ENCODE results near the gene NPIPA5.
A peak's percentile ranks its signal among the peaks of the same experiment; 100 is the strongest.
"Not testable (repeated sequence)": the region's sequence is repeated elsewhere in the genome, so short reads cannot be mapped to it uniquely, and the experiment has no call there.

Gene NPIPA5

DNA sequence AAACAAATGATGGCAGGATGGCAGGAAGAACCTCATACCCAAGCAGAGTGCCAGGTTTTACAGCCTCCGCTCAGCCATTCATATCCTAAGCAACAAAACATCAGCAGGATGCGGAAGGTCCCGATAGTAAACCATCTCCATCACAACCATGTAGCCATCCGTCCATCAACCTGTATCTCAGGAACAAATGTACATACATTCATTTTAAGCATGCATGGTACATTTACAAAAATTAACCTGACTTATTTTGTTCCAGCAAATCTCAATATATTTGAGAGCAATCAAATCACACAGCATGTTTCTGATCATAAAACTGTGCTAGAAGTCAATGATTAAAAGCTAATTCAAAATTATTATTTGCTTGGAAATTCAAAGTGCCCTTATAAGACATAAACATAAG is at the start of gene NPIPA5:
TSS of gene NPIPA5 (minus strand) at position 101 of the 400 bp plus-strand sequence. CDS start at position 101, 0 bp downstream.
- DNase-seq (ENCODE audit: low spot score); POLR2A ChIA-PET (ENCODE audit: low non-redundant PET); H3K27ac ChIP-seq; CTCF ChIA-PET: not testable (repeated sequence)

DNA sequence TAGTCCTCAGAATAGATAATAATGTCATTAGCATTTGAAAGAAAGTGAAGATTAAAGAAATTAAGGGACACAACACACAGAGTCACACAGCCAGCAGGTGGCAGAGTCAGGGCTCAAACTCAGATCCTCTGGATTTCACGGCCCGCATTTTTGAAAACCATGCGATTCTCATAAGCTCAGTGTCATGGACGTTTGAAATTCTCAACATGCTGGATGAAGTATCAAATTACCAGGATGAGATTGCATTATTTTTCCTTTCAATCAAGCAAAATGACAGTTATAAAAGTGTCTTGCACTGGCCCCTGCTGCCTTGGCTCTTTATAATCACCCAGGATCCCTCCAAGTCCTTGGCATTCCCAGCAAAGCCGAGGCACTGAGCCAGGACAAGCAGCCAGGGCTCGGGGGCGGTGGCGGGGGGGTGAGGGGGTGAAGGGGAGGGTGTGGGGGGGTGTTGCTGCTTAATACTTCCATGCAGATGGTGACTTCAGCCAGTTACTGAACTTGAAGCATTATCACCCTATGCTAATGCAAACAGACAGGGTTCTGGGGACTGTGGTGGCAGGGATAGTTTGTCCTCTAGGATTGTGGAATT is 49.6 kb upstream of the NPIPA5 start:
- CTCF ChIA-PET, result interaction anchor here (0.6 kb wide), 1 partner anchor 120 kb away, joined by 5 read pairs; no protein-coding TSS in a partner anchor
- TF ChIP-seq, protein P1, sequence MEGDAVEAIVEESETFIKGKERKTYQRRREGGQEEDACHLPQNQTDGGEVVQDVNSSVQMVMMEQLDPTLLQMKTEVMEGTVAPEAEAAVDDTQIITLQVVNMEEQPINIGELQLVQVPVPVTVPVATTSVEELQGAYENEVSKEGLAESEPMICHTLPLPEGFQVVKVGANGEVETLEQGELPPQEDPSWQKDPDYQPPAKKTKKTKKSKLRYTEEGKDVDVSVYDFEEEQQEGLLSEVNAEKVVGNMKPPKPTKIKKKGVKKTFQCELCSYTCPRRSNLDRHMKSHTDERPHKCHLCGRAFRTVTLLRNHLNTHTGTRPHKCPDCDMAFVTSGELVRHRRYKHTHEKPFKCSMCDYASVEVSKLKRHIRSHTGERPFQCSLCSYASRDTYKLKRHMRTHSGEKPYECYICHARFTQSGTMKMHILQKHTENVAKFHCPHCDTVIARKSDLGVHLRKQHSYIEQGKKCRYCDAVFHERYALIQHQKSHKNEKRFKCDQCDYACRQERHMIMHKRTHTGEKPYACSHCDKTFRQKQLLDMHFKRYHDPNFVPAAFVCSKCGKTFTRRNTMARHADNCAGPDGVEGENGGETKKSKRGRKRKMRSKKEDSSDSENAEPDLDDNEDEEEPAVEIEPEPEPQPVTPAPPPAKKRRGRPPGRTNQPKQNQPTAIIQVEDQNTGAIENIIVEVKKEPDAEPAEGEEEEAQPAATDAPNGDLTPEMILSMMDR (conservative IDR thresholded peaks at IDR 0.05; ENCODE audit: low read depth), result peak; percentile 41; the same call in 1 of the 2 replicates
- POLR2A ChIA-PET (ENCODE audit: low non-redundant PET), result no interaction called here
- no peak for DNase-seq (ENCODE audit: low spot score)
- H3K27ac ChIP-seq, result peak overlapping the region; percentile 54

DNA sequence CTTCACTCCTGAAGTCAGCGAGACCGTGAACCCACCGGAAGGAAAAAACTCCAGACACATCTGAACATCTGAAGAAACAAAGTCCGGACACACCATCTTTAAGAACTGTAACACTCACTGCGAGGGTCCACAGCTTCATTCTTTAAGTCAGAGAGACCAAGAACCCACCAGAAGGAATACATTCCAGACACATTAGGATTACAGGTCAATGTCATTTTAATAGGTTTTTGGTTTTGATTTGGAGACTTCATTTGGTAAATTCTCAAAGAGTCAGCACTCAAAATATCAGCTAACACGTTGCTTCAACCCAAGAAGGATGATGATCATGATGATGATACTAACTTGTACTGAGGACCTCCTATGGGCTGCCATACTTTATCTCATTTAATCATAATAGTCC is 48.7 kb upstream of the NPIPA5 start:
- no peak overlapping the region for H3K27ac ChIP-seq
- ChIA-PET POLR2A (ENCODE audit: low non-redundant PET) (no interaction called here), CTCF (no interaction called here)
- no peak for DNase-seq (ENCODE audit: low spot score)
- TF ChIP-seq, protein P1 (conservative IDR thresholded peaks at IDR 0.05; ENCODE audit: low read depth), result no peak

DNA sequence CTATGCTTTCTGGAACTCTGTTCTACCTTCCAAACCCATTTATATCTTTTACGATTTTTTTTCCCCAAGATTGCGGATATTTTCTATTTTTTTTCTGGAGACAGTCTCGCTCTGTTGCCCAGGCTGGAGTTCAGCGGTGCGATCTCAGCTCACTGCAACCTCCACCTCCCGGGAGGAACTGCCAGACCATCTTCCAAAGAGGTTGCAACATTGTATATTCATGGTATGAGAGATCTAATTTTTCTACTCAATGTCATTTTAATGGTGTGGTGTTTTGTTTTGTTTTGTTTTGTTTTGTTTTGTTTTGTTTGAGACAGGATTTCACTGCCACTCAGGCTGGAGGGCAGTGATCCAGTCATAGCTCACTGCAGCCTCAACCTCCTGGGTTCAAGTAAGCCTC is 47.8 kb upstream of the NPIPA5 start:
- DNase-seq (ENCODE audit: low spot score), result no peak
- TF ChIP-seq, protein P1 (conservative IDR thresholded peaks at IDR 0.05; ENCODE audit: low read depth), result no peak
- ChIA-PET CTCF (no interaction called here), POLR2A (ENCODE audit: low non-redundant PET) (no interaction called here)
- H3K27ac ChIP-seq, result no peak overlapping the region

DNA sequence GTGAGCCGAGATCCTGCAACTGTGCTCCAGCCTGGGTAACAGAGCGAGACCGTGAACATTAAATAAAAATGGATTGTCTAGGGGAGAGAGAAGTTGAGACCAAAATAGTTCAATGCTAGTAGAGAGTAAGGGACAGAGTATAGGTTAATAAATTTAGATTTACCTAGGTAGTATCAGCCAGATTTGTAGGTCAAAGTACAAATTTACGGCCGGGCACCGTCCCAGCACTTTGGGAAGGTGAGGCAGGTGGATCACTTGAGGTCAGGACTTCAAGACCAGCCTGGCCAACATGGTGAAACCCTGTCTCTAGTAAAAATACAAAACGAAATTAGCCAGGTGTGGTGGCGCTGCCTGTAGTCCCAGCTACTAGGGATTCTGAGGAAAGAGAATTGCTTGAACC is 44.1 kb upstream of the NPIPA5 start:
- POLR2A ChIA-PET (ENCODE audit: low non-redundant PET), result no interaction called here
- no peak overlapping the region for H3K27ac ChIP-seq
- DNase-seq (ENCODE audit: low spot score), result no peak
- TF ChIP-seq, protein P1 (conservative IDR thresholded peaks at IDR 0.05; ENCODE audit: low read depth), result no peak
- CTCF ChIA-PET, result no interaction called here

DNA sequence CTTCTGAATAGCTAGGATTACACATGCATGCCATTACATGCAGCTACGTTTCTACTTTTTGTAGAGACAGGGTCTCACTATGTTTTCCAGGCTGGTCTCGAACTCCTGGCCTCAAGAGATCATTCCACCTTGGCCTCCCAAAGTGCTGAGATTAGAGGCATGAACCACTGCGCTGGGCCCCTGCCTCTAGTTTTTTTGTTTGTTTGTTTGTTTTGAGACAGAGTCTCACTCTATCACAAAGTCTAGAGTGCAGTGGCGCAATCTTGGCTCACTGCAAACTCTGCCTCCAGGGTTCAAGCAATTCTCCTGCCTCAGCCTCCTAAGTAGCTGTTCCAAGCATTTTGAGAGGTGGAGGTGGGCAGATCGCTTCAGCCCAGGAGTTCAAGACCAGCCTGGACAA is 43.6 kb upstream of the NPIPA5 start:
- DNase-seq (ENCODE audit: low spot score); CTCF ChIA-PET; POLR2A ChIA-PET (ENCODE audit: low non-redundant PET); H3K27ac ChIP-seq: not testable (repeated sequence)

DNA sequence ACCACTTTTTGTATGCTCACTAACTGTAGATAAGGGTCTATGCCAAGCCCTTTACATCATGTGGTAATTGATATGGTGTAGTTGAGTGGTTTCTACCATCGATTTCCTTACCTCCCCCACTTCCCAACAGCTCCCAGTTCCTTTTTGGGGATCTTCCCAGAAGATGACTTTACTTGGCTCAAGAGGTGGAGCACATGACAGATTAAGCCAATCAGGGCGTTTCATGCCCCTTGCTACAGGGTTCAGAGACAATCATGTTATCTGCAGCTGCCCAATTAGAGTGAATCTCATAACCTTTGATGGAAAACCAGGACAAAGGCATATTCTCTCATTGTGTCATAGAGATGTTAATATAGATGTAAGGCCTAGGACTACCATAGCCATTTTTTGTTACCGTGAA is 40.1 kb upstream of the NPIPA5 start:
- TF ChIP-seq, protein P1 (conservative IDR thresholded peaks at IDR 0.05; ENCODE audit: low read depth), result no peak
- CTCF ChIA-PET, result no interaction called here
- no peak overlapping the region for H3K27ac ChIP-seq
- POLR2A ChIA-PET (ENCODE audit: low non-redundant PET), result no interaction called here
- DNase-seq (ENCODE audit: low spot score), result no peak

DNA sequence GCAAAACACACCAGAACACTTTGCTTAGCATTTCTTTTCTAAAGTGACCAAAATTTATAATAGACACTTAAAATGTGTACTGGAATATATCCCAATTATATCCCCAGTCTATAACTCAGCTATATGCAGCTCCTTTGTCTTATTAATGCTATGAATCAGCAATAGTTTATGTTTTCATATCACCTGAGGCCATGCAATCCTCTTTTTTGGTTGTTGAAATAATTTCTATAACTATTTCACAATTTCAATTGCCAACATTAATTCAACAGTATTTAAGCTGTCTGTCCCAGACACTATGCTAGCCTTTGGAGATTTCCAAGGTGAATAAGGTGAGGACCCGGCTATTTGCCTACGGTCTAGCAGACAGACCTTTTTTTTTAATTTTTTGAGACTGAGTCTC is 39.1 kb upstream of the NPIPA5 start:
- POLR2A ChIA-PET (ENCODE audit: low non-redundant PET), result no interaction called here
- H3K27ac ChIP-seq, result no peak overlapping the region
- CTCF ChIA-PET, result no interaction called here
- TF ChIP-seq, protein P1 (conservative IDR thresholded peaks at IDR 0.05; ENCODE audit: low read depth), result no peak
- DNase-seq (ENCODE audit: low spot score), result no peak
